ENCODE results near the gene DCHS1.

The DCHS1 gene

DNA sequence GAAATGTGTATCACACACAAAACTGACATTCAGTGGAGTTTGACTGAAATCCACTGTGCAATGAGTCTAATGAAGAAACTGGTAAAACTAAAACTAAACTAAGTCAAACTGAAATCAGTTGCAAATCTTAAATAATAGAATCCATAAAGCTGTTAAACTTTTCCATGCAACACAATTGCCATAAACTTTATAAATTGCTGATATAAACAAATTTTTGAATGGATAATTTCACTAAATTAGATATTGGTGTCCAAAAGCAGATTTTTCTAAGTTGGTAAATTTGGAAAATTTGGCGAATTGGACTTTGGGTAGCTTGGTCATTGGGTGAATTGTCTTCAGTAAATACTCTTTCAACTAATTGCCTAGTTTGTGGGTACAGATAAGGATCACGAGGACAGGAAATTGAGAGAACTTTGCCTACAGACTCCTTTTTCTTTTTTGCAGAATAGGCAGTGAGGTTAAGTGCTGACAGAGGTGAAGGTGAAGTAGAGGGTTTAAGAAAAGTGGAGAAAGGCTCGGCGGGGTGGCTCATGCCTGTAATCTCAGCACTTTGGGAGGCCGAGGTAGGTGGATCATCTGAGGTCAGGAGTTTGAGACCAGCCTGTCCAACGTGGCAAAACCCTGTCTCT, 14.7 kb upstream of the DCHS1 start:
- no peak for DNase-seq

DNA sequence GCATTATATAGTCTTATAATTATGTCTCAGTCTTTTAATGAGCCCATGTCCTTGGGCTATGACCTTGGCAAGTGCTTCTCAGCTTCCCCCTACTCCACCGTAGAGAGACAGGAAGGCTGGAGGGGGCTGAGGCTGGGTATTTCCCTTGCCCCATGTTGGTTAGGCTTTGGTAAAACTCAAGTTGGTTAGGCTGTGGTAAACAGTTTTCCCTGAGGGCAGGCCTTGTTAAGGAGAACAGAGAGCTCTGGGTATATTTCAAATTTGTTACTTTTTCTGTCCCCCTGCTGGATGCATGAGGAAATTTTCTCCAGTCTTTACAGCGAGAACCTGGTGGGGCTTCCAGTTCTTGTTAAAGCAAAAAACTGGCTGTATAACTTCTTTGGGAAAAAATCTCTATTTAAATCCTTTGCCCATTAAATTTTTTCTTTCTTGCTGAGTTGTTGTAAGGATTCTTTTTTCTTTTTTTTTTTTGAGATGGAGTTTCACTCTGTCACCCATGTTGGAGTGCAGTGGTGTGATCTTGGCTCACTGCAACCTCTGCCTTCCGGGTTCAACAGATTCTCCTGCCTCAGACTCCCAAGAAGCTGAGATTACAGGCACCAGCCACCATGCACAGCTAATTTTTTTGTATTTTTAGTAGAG, 12.2 kb upstream of the DCHS1 start:
- peak; percentile 19 for DNase-seq

GRCh38 chr11:6666302-6667183, 10.9 kb upstream of the DCHS1 start:
- DNase-seq, result no peak

GRCh38 chr11:6664551-6664950, 8.9 kb upstream of the DCHS1 start:
- DNase-seq, result no peak

GRCh38 chr11:6663794-6664469, 8.3 kb upstream of the DCHS1 start:
- DNase-seq, result no peak

DNA sequence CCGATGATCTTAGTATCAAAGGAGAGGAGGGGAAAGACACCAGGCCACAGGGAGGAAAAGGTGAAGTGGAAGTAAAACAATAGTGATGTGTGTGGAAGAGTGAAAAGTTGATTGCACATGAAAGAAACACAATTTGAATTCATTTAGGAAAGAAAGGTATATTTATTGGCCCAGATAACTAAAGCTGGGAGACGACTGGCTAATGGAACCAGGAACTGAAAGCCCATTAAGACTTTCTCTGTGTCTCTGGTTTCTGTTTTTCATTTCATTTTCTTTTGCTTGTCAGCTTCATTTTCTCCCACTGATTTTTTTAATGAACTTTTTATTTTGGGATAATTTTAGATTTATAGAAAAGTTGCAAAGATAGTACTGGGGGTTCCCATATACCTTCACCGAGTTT, 5.1 kb upstream of the DCHS1 start:
- DNase-seq, result no peak

GRCh38 chr11:6658647-6659046, 3.0 kb upstream of the DCHS1 start:
- DNase-seq, result no peak

- DNase-seq, result no peak
These were observed 1.7 kb upstream of the DCHS1 start for GRCh38 chr11:6657346-6657745.

- no peak for DNase-seq
These were observed 1.3 kb upstream of the DCHS1 start for GRCh38 chr11:6656936-6657335.

DNA sequence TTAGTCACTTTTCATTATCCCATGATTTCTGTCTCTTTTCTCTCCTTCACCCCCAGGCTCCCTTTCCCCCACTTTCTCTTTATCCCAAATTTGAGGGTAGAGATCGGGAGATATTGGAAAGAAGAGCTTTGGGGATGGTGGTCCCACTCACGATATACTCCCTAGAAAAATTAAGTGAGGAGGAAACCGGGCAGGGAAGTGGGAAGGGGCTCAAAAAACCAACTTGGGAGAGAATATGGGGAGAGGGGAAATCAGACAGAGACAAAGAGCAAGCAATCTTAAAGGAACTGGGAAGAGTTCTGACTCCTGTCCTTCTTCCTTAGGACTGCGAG, 941 bp upstream of the DCHS1 start:
- no peak for DNase-seq

GRCh38 chr11:6655020-6655789, 404 bp downstream of the DCHS1 start:
- no peak for DNase-seq

DNA sequence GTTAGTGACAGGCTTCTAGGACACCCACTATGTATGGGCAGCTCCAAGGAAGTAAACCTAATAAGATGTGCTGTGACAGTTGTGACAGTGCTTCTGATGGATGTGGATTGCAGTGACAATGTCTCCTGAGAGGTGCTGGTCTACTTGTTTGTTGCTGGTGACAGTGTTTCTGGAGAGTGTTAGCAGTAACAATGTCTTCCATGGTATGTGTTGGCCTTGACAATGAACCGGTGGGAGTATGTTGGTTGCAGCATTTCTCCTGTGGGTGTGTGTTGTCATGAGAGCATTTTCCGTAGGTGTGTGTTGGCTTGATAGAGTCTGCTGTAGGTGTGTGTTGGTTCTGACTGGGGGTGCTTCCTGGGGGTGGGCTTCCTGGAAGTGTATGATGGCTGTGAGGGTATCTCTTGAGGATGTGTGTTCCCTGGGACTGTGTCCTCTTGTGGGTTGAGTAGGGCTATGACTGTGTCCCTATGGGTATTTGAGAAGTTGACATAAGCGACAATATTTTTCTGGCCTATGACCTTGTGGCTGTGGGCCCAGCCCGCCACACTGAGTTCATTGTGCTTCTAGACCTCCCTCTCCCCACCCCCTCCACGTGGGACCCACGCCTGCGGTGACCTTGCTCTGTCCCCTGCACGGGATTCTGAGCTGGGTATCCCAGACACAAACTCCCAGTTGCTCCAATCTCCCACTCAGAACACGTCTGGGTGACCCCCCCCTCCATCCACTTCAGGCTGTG, 1.2 kb downstream of the DCHS1 start:
- no peak for DNase-seq

GRCh38 chr11:6653656-6654055, 2.0 kb downstream of the DCHS1 start:
- no peak for DNase-seq

- DNase-seq, result no peak
These were observed 2.5 kb downstream of the DCHS1 start for GRCh38 chr11:6653097-6653496.

GRCh38 chr11:6652182-6652581, 3.4 kb downstream of the DCHS1 start:
- no peak for DNase-seq

DNA sequence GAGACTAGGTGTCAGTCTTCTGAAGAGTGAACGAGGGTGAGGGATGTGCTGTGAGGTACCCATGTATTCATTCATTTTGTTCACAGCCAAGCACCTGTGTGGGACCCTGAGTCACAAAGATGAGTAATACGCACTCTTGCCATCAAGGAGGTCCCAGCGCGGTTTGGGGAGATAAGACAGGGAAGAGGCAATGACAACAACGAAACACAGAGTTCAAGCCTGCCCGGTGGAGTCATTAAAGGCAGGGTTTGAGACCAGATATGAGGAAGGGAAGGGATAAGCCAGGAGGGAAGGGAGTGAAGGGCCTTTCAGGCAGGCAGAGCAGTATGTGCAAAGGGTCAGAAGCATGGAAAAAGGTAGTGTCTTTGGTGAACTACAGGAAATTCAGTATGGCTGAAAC, 4.6 kb downstream of the DCHS1 start:
- DNase-seq, result no peak

GRCh38 chr11:6650104-6650503, 5.5 kb downstream of the DCHS1 start:
- no peak for DNase-seq

DNA sequence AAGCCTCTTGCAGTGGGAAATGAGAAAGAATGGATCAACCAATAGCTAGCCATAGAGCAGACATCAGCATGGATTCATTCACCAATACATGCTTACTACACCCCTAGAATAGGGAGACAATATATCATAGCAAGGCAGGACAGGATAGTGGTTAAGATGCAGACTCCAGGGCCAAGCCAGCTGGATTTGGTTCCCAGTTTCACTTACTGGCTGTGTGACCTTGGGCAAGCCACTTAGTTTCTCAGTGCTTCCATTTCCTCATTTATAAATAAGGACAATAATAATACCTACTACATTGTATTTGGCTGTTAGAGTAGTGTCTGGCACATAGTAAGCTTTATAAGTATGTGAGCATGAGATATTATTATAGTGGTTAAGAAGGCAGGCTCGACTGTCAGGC, 7.1 kb downstream of the DCHS1 start:
- DNase-seq, result no peak

- DNase-seq, result no peak
These were observed 7.8 kb downstream of the DCHS1 start for GRCh38 chr11:6647836-6648235.

DNA sequence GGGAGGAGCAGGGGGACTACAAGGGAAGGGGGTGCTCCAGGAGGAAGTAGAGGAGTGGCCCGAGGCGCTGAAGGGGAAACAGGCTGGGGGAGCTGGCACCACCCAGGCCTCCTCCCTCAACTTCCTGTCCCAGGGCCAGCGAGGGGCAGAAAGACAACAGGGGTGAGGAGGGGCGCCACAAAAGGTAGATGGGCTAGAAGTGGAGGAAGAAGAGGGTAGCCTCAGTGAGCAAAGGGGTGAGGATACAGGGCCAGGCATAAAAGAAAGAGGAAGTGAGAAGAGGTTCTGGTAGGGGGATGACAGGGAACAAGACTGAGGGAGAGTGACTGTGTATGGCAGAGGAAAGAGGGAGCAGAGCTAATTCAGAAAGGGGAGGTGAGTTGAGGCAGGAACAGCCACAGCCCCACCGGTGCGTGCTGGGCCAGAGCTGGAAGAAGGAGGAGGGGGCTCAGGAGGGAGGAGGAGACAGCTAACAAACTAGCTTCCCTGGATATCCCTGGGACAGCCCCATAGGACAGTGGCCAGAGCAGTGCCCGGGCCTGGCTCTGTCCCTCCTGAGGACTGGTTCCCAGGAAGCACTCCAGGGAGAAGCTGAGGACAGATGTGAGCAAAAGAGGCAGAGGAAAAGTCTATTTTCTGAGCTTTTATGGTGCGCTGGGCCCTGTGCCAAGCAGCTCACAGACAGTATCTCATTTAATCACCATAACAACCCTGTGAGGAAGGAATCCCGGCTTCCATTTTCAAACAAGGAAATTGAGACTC, 8.5 kb downstream of the DCHS1 start:
- no peak for DNase-seq

DNA sequence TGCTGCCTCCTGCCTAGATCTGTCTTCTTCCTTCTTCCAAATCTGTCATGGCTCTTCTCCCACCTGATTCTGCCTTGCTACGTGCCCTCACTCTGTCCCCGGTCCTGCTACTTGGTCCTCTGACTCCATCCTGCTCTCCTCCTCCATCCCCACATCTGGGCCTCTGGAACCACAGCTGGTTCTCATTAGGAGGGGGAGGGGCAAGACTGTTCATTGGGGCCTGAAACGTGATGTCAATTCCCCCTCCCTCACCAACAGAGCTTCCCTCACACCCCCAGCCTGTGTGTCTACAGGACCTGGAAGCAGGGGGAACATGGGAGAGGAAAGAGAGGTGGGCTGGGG, 9.1 kb downstream of the DCHS1 start:
- no peak for DNase-seq

DNA sequence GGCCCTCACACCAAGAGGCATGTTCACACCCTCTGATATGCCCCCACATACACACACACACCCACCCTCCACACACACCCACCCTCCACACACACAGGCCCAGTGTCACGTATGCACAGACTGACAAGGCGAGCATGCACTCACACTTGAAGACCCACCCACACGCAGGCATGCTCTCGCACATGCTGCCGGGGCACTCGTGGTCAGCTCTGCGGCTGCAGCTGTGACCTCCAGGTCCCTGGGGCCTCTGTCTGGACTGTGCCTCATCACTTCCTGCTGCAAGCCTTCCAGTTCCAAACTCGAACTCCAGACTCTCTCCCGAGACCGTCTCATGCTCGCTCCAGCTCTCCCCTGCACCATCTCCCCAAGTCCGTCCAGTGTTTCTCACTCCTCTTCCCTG, 9.5 kb downstream of the DCHS1 start:
- no peak for DNase-seq
